Erythroblast (primary cell): Measurements from ENCODE around the gene LCOR.

Experiments
- DNase-seq, 2 experiments: peaks; one replicate each; lab custom pipeline; 2025; lab: John Stamatoyannopoulos, UW
- GATA1 ChIP-seq: IDR thresholded peaks from 2 replicates; pipeline ENCODE4 v1.6.1; 2011; ENCODE audit warnings: low read depth, mild to moderate bottlenecking, control low read depth, low read length, moderate library complexity
- POLR2A ChIP-seq: IDR thresholded peaks from 2 replicates; pipeline ENCODE4 v1.6.1; 2011; ENCODE audit warnings: mild to moderate bottlenecking, low read length

Gene LCOR

GRCh38 chr10:97042716-97043562, 210.8 kb downstream of the LCOR start:
- DNase-seq, result no peak
- no peak for TF ChIP-seq POLR2A
- no peak for TF ChIP-seq GATA1

GRCh38 chr10:97043563-97043855, 211.4 kb downstream of the LCOR start:
- no peak for DNase-seq

More at GRCh38 chr10:97043563-97043855, 211.4 kb downstream of the LCOR start:
- no peak for TF ChIP-seq GATA1
- TF ChIP-seq POLR2A, result no peak
